ENCODE results near the gene EPOP. TPM values are rescaled to one million over a fixed set of nuclear protein-coding genes. Genes with fewer than 3 reads are reported as not detected.
A peak's percentile ranks its signal among the peaks of the same experiment; 100 is the strongest.

Gene EPOP
- total and polyA plus RNA-seq, 3 experiments from 2014 or later = 0.10 to 50.0 (median 47.0) TPM

- H3K4me1 ChIP-seq (ENCODE audit: insufficient read depth, low read length) = peaks cover 42% of the 10 kb centered on the region
- ChIA-PET POLR2A (interaction anchor here (0.6 to 1.0 kb wide), 2 partner anchors 19 to 490 kb away, joined by 3 to 4 read pairs; no protein-coding TSS in a partner anchor), CTCF (interaction anchor here (1.9 to 3.1 kb wide), 2 partner anchors 8 to 25 kb away, joined by 5 to 13 read pairs; no protein-coding TSS in a partner anchor)
- peak overlapping the region; percentile 24 to 93 (median 71) for H3K27ac Mint-ChIP-seq
- H3K27me3 Mint-ChIP-seq = no peaks in the 10 kb centered on the region
- H3K9me3 Mint-ChIP-seq = no peaks in the 10 kb centered on the region
- peaks cover 69% of the 10 kb centered on the region for H3K36me3 ChIP-seq (ENCODE audit: insufficient read depth, low read length)
- no peaks in the 10 kb centered on the region for H3K27me3 ChIP-seq (ENCODE audit: insufficient read depth, low read length, poor library complexity, severe bottlenecking)
- H3K9me3 ChIP-seq (ENCODE audit: low read length) = no peaks in the 10 kb centered on the region
- H3K36me3 Mint-ChIP-seq = peaks cover 0 to 84% (median 12%) of the 10 kb centered on the region in 3 donors
- no peak overlapping the region for H3K4me3 ChIP-seq (ENCODE audit: low read length)
- no peak overlapping the region for H3K27ac ChIP-seq (ENCODE audit: low read depth, low read length)
- peaks cover 35 to 51% (median 40%) of the 10 kb centered on the region in 3 donors for H3K4me1 Mint-ChIP-seq
- no peak for DNase-seq
- peak overlapping the region in 2 of 7 donors; percentile 19 to 65 for H3K4me3 Mint-ChIP-seq
Measured at GRCh38 chr17:38709864-38710603, 35.3 kb upstream of the EPOP start.

GRCh38 chr17:38709104-38709820, 34.5 kb upstream of the EPOP start:
- Mint-ChIP-seq H3K27ac (peak overlapping the region in 7 of 8 donors; percentile 55 to 89 (median 72)), H3K27me3 (no peaks in the 10 kb centered on the region), H3K4me3 (peak overlapping the region in 1 of 7 donors; percentile 19), H3K9me3 (no peaks in the 10 kb centered on the region), H3K4me1 (peaks cover 39 to 51% (median 42%) of the 10 kb centered on the region in 3 donors), H3K36me3 (peaks cover 0 to 83% (median 12%) of the 10 kb centered on the region in 3 donors)
- H3K36me3 ChIP-seq (ENCODE audit: insufficient read depth, low read length) = peaks cover 66% of the 10 kb centered on the region
- H3K9me3 ChIP-seq (ENCODE audit: low read length) = no peaks in the 10 kb centered on the region
- no peak overlapping the region for H3K4me3 ChIP-seq (ENCODE audit: low read length)
- peaks cover 46% of the 10 kb centered on the region for H3K4me1 ChIP-seq (ENCODE audit: insufficient read depth, low read length)
- H3K27me3 ChIP-seq (ENCODE audit: insufficient read depth, low read length, poor library complexity, severe bottlenecking) = no peaks in the 10 kb centered on the region
- DNase-seq = no peak
- ChIA-PET POLR2A (no interaction called here), CTCF (interaction anchor here (0.8 to 1.9 kb wide), 2 partner anchors 9 to 31 kb away, joined by 3 to 5 read pairs; no protein-coding TSS in a partner anchor)
- H3K27ac ChIP-seq (ENCODE audit: low read depth, low read length) = no peak overlapping the region

- Histone ChIP-seq H3K27ac (ENCODE audit: low read depth, low read length) (no peak overlapping the region), H3K4me1 (ENCODE audit: insufficient read depth, low read length) (peaks cover 52% of the 10 kb centered on the region), H3K27me3 (ENCODE audit: insufficient read depth, low read length, poor library complexity, severe bottlenecking) (no peaks in the 10 kb centered on the region), H3K4me3 (ENCODE audit: low read length) (peak overlapping the region; percentile 67), H3K36me3 (ENCODE audit: insufficient read depth, low read length) (peaks cover 51% of the 10 kb centered on the region), H3K9me3 (ENCODE audit: low read length) (no peaks in the 10 kb centered on the region)
- Mint-ChIP-seq H3K4me1 (peaks cover 51 to 62% (median 52%) of the 10 kb centered on the region in 3 donors), H3K36me3 (peaks cover 0 to 76% (median 12%) of the 10 kb centered on the region in 3 donors), H3K4me3 (peak overlapping the region; percentile 23 to 99 (median 94)), H3K9me3 (no peaks in the 10 kb centered on the region), H3K27ac (peak overlapping the region; percentile 29 to 97 (median 91)), H3K27me3 (no peaks in the 10 kb centered on the region)
- no peak for DNase-seq
- POLR2A ChIA-PET = interaction anchor here (0.5 to 1.3 kb wide), 6 partner anchors 9 to 27 kb away, joined by 3 to 8 read pairs (median 6); no protein-coding TSS in a partner anchor
- CTCF ChIA-PET = interaction anchor here (1.0 to 3.7 kb wide), 5 partner anchors 8 to 45 kb away, joined by 3 to 26 read pairs (median 3); no protein-coding TSS in a partner anchor
Measured at GRCh38 chr17:38707678-38708351, 33.1 kb upstream of the EPOP start.

GRCh38 chr17:38706505-38707216, 31.9 kb upstream of the EPOP start:
- Histone ChIP-seq H3K9me3 (ENCODE audit: low read length) (no peaks in the 10 kb centered on the region), H3K4me3 (ENCODE audit: low read length) (peak overlapping the region; percentile 67), H3K27me3 (ENCODE audit: insufficient read depth, low read length, poor library complexity, severe bottlenecking) (no peaks in the 10 kb centered on the region), H3K36me3 (ENCODE audit: insufficient read depth, low read length) (peaks cover 40% of the 10 kb centered on the region), H3K4me1 (ENCODE audit: insufficient read depth, low read length) (peaks cover 56% of the 10 kb centered on the region), H3K27ac (ENCODE audit: low read depth, low read length) (peak overlapping the region; percentile 34)
- Mint-ChIP-seq H3K36me3 (peaks cover 0 to 73% (median 12%) of the 10 kb centered on the region in 3 donors), H3K27ac (peak overlapping the region; percentile 78 to 98 (median 92)), H3K9me3 (no peaks in the 10 kb centered on the region), H3K4me1 (peaks cover 50 to 64% (median 54%) of the 10 kb centered on the region in 3 donors), H3K4me3 (peak overlapping the region; percentile 93 to 99 (median 94)), H3K27me3 (no peaks in the 10 kb centered on the region)
- POLR2A ChIA-PET = interaction anchor here (0.6 to 3.6 kb wide), 9 partner anchors 10 to 162 kb away, joined by 3 to 56 read pairs (median 3); partner anchors contain the start of gene RPL23
- DNase-seq = peak in 4 of 5 donors; percentile 26 to 61 (median 43)
- CTCF ChIA-PET = interaction anchor here (0.8 to 3.7 kb wide), 8 partner anchors 9 to 163 kb away, joined by 3 to 26 read pairs (median 3); partner anchors contain the start of gene LASP1

- peaks cover 55 to 66% (median 61%) of the 10 kb centered on the region in 3 donors for H3K4me1 Mint-ChIP-seq
Measured at GRCh38 chr17:38705803-38706504, 31.2 kb upstream of the EPOP start.

GRCh38 chr17:38705523-38705802, 30.7 kb upstream of the EPOP start:
- H3K4me3 ChIP-seq (ENCODE audit: low read length) = peak overlapping the region; percentile 67
- H3K36me3 Mint-ChIP-seq = peaks cover 0 to 64% (median 12%) of the 10 kb centered on the region in 3 donors
- no peaks in the 10 kb centered on the region for H3K27me3 ChIP-seq (ENCODE audit: insufficient read depth, low read length, poor library complexity, severe bottlenecking)
- H3K4me3 Mint-ChIP-seq = peak overlapping the region; percentile 60 to 99 (median 94)
- peaks cover 51 to 64% (median 58%) of the 10 kb centered on the region in 3 donors for H3K4me1 Mint-ChIP-seq
- DNase-seq = no peak
- peaks cover 28% of the 10 kb centered on the region for H3K36me3 ChIP-seq (ENCODE audit: insufficient read depth, low read length)
- ChIA-PET CTCF (interaction anchor here (0.7 to 3.7 kb wide), 5 partner anchors 23 to 32 kb away, joined by 3 to 26 read pairs (median 4); partner anchors contain the start of gene CISD3), POLR2A (interaction anchor here (0.6 to 3.6 kb wide), 8 partner anchors 11 to 148 kb away, joined by 3 to 56 read pairs (median 4); partner anchors contain the start of genes PSMB3 and RPL23)
- no peaks in the 10 kb centered on the region for H3K9me3 ChIP-seq (ENCODE audit: low read length)
- peak overlapping the region in 2 of 8 donors; percentile 82 to 93 for H3K27ac Mint-ChIP-seq
- H3K27ac ChIP-seq (ENCODE audit: low read depth, low read length) = peak overlapping the region; percentile 34
- no peaks in the 10 kb centered on the region for H3K9me3 Mint-ChIP-seq
- no peaks in the 10 kb centered on the region for H3K27me3 Mint-ChIP-seq
- peaks cover 57% of the 10 kb centered on the region for H3K4me1 ChIP-seq (ENCODE audit: insufficient read depth, low read length)

More at GRCh38 chr17:38705803-38706504, 31.2 kb upstream of the EPOP start:
- peak overlapping the region; percentile 67 for H3K4me3 ChIP-seq (ENCODE audit: low read length)
- CTCF ChIA-PET = interaction anchor here (0.9 to 3.7 kb wide), 6 partner anchors 23 to 148 kb away, joined by 3 to 26 read pairs (median 4); partner anchors contain the start of gene CISD3
- peaks cover 60% of the 10 kb centered on the region for H3K4me1 ChIP-seq (ENCODE audit: insufficient read depth, low read length)
- peaks cover 33% of the 10 kb centered on the region for H3K36me3 ChIP-seq (ENCODE audit: insufficient read depth, low read length)
- peaks cover 0 to 69% (median 12%) of the 10 kb centered on the region in 3 donors for H3K36me3 Mint-ChIP-seq
- H3K9me3 ChIP-seq (ENCODE audit: low read length) = no peaks in the 10 kb centered on the region
- H3K27me3 Mint-ChIP-seq = no peaks in the 10 kb centered on the region
- H3K27ac Mint-ChIP-seq = peak overlapping the region; percentile 78 to 98 (median 92)
- POLR2A ChIA-PET = interaction anchor here (0.5 to 3.6 kb wide), 5 partner anchors 22 to 389 kb away, joined by 3 to 56 read pairs (median 6); partner anchors contain the start of gene RPL23
- H3K27me3 ChIP-seq (ENCODE audit: insufficient read depth, low read length, poor library complexity, severe bottlenecking) = no peaks in the 10 kb centered on the region
- H3K27ac ChIP-seq (ENCODE audit: low read depth, low read length) = peak overlapping the region; percentile 34
- H3K9me3 Mint-ChIP-seq = no peaks in the 10 kb centered on the region
- peak in 3 of 5 donors; percentile 21 to 60 (median 41) for DNase-seq
- peak overlapping the region; percentile 93 to 99 (median 94) for H3K4me3 Mint-ChIP-seq

All from CD8-positive, alpha-beta memory T cell (primary cell).